COLO668 (cell line): ENCODE measurements around the gene TBX2.
"Not testable (repeated sequence)": the region's sequence is repeated elsewhere in the genome, so short reads cannot be mapped to it uniquely, and the experiment has no call there.

Experiments
- DNase-seq: peaks from one replicate; lab custom pipeline; 2025; ENCODE audit not compliant: unreplicated experiment; lab: John Stamatoyannopoulos, UW

Gene TBX2

GRCh38 chr17:61427567-61427966 is 27.9 kb downstream of the TBX2 start:
- DNase-seq = no peak

- no peak for DNase-seq
These were observed 29.6 kb downstream of the TBX2 start for GRCh38 chr17:61429274-61429673.

GRCh38 chr17:61429831-61430230 is 30.2 kb downstream of the TBX2 start:
- not testable (repeated sequence) for DNase-seq

DNA sequence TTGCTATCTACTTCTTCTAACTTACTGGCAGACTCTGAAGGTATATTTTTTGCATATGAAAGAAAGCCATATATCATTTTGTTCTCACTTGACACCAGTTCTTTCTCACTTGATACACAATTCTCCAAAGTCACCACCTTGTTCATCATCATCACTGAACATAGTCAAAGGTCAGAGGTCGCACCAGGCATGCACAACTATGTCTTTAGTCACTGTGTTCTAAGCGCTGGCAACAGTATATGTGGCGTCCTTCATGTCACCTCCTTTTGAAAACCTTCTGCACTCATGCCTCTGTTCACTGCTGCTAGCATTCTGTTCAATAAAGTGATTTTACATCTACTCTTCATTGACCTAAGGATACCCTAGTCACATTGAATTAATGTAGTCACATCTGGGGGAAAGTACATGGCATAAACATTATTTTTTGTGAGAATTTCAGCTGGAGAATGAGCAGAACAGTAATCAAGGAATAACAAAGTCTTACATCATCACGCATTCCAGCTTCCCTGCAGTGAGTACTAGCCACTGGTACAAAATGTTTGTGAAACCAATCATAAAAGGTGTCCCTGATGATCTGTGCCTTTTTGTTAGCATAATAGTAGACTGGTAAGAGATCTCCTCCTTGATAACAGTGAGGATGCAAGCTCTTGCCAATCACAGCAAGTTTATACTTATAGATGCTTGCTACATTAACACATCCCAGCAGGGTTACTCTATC is 32.1 kb downstream of the TBX2 start:
- DNase-seq = no peak

GRCh38 chr17:61436273-61436672 is 36.6 kb downstream of the TBX2 start:
- no peak for DNase-seq

DNA sequence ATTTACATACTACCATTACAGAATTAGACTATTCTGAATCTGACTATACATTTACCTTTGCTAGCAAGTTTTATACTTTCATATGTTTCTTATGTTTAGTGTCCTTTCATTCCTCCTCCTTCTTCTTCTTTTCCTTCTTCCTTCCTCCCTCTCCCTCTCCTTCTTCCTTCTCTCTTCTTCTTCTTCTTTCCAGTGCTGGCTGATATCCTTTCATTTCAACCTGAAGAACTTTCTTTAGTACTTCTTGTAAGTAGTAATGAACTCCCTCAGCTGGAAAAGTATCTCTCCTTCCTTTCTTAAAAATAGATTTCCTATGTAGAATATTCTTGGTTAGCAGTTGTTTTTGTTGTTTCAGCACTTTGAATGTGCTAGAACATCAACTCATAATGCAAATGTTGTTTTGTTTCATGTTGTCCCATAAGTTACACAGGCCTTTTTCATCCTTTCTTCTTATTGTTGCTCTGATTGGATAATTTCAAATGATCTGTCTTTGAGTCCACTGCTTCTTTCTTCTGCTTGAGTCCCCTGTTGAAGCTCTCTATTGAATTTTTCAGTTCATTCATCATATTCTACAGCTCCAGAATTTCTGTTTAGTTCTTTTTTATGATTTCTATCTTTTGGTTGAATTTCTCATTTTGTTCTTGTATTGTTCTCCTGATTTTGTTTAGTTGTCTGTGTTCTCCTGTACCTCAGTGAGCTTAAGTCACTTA is 37.5 kb downstream of the TBX2 start:
- DNase-seq = no peak

GRCh38 chr17:61440697-61441096 is 41.1 kb downstream of the TBX2 start:
- no peak for DNase-seq

DNA sequence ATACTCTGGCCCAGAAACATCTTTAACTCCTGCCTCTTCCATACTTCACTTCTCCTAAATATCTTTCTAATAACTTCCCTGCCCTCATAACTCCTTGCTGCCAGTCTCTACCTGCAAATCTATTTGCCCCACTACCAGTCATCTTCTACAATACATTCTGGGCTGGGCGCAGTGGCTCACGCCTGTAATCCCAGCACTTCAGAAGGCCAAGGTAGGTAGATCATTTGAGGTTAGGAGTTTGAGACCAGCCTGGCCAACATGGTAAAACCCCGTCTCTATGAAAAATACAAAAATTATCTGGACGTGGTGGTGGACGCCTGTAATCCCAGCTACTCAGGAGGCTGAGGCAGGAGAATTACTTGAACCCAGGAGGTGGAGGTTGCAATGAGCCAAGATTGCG is 41.9 kb downstream of the TBX2 start:
- not testable (repeated sequence) for DNase-seq

DNA sequence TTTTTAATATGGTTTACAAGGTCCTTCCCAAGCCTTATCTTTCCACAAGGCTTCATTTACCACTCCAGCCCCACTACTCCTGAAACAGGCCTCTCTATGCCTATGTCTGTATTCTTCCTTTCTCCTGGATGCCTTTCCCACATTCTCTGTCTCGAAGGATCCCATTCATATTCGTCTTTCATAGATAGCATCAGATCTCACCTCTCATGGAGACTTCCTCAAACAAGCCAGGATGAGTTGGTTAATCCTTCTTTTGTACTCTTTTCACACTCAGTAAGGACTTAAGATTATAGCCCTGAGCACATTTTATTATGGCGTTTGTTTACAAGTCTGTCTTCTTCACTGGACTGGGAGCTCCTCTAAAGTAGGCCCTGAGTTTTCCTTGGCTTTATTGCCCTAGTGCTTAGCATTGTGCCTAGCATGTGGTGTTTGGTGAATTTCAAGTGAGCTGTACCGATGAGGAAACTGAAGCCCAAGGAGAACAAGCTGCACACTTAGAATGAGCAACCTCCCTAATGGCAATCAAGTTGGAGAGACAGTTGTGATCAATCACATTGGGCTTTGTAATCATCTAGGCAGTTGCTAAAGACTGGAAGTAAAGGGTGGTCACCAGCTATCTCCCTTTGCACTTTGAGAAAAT is 42.6 kb downstream of the TBX2 start:
- DNase-seq = no peak

- no peak for DNase-seq
These were observed 43.3 kb downstream of the TBX2 start for GRCh38 chr17:61442878-61443474.

DNA sequence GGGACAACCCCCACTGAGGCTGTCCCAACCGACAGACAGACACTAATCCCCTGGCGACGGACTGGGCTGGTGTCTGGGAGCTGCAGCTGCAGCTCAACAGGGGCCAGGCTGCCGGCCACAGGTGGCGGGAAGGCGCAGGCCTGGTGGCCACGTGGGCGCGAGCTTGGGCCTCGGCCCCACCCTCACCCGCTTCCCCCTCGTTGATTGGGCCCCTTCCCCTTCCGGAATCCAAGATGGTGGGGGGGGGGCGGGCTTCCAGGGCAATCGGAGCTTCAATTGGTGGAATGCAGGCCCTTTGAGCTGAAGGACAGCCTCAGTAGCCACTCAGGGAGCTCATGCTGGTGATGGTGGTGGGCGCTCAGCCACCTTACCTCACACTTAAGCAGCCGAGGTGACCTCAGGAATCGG is 43.8 kb downstream of the TBX2 start:
- no peak for DNase-seq

- no peak for DNase-seq
These were observed 44.4 kb downstream of the TBX2 start for GRCh38 chr17:61444075-61444474.

- no peak for DNase-seq
These were observed 45.2 kb downstream of the TBX2 start for GRCh38 chr17:61444831-61445230.

DNA sequence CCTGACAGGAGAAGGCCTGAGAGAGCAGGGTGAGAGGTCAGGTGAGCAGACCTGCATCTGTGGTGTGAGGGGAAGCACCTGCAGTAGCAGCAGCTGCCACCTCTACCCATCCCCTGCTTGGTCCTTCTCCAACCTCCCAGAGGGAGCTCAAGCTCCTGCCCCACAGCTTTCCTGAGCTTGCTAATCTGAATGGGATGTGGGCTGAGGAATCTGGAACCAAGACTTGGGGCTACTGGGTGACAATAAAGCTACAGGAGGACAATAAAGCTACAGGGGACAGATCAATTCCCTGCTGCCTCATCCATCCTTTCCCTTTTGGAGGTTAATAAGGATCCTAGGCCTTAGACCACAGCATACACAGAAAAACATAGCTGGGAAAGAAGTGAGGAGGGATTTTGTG is 47.7 kb downstream of the TBX2 start:
- DNase-seq = no peak

GRCh38 chr17:61448042-61448441 is 48.4 kb downstream of the TBX2 start:
- DNase-seq = no peak

DNA sequence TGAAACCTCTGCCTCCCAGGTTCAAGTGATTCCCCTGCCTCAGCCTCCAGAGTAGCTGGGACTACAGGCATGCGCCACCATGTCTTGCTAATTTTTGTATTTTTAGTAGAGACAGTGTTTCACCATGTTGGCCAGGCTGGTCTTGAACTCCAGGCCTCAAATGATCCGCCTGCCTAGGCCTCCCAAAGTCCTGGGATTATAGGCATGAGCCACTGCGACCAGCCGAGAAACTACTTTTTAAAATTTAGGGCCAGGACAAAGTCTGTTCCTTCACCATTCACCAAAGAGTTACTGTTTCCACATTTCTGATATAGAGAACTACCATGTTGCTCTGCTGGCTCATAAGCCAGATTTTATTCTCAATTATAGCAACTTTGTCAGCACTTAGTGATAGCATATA is 49.5 kb downstream of the TBX2 start:
- not testable (repeated sequence) for DNase-seq

- DNase-seq = no peak
These were observed 50.3 kb downstream of the TBX2 start for GRCh38 chr17:61449707-61450640.

GRCh38 chr17:61450641-61451537 is 51.2 kb downstream of the TBX2 start:
- DNase-seq = no peak

DNA sequence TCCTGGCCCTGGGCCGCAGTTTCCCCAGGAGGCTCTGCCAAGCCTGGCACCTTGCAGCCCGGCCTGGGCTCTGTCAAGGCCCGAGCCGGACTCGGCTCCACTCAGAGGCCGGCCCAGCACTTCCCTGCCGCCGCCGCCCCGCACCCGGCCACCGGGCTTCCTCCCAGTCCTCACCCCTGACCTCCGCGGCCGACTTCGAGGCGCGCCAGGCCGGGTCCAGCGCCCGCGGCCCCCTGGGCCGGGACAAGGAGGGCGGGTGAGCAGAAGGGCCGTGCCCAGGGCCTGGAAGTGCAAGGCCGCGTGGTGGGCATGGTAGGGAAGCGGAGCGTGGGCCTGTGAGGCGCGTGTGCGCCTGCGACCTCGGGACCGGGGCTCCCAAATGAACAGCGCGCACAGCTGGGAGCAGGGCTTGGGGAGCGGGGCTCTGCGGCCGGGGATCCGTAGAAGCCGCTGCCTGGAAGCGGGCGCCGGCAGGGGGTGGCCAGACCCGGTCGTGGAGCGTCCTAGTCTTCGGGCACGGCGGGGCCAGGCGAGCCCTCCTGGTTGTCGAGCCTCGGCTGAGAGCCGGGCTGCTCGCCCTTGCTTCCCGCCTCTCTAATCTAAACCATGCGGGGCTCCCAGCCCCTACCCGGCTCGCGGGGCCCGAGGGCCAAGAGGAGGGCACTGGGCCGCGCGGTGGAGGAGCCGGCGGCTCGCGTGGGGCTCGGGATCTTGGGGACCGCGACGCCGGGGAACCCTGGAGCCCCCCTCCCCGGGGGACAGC is 52.1 kb downstream of the TBX2 start:
- no peak for DNase-seq
